HL-60/S4 treated with retinoic acid at 250 ng/mL for 4 days and 3 days (cell line): Measurements from ENCODE around the gene ALKAL2.
"Not testable (repeated sequence)": the region's sequence is repeated elsewhere in the genome, so short reads cannot be mapped to it uniquely, and the experiment has no call there.

ENCODE experiments used
- in situ Hi-C: fragments of 300-500 bp; cut with MboI; formaldehyde crosslinking; loops from 2 replicates; pipeline ENCODE4 v1.7.0; 2022; ENCODE audit warnings: low sequenced_read_pairs

ALKAL2 gene

GRCh38 chr2:287911-288757 lies at the start of gene ALKAL2:
TSS of gene ALKAL2 (minus strand) at chr2:288091. CDS start at chr2:287835, 256 bp downstream.
- in situ Hi-C loops, result no loop called here

- in situ Hi-C loops, result not testable (repeated sequence)
Measured at GRCh38 chr2:336949-337348, 49.1 kb upstream of the ALKAL2 start.

GRCh38 chr2:336360-336759 lies 48.5 kb upstream of the ALKAL2 start:
- in situ Hi-C loops, result no loop called here

GRCh38 chr2:332592-332991 lies 44.7 kb upstream of the ALKAL2 start:
- in situ Hi-C loops, result no loop called here

- in situ Hi-C loops, result no loop called here
Measured at GRCh38 chr2:328761-329160, 40.9 kb upstream of the ALKAL2 start.

GRCh38 chr2:323035-323434 lies 35.1 kb upstream of the ALKAL2 start:
- in situ Hi-C loops, result no loop called here

- in situ Hi-C loops, result no loop called here
Measured at GRCh38 chr2:322326-322725, 34.4 kb upstream of the ALKAL2 start.

- in situ Hi-C loops, result no loop called here
Measured at GRCh38 chr2:320561-320960, 32.7 kb upstream of the ALKAL2 start.

GRCh38 chr2:319059-319600 lies 31.2 kb upstream of the ALKAL2 start:
- in situ Hi-C loops, result no loop called here

GRCh38 chr2:317501-318424 lies 29.9 kb upstream of the ALKAL2 start:
- in situ Hi-C loops, result no loop called here

- in situ Hi-C loops, result no loop called here
Measured at GRCh38 chr2:316381-316780, 28.5 kb upstream of the ALKAL2 start.

- in situ Hi-C loops, result not testable (repeated sequence)
Measured at GRCh38 chr2:315925-316324, 28.0 kb upstream of the ALKAL2 start.

GRCh38 chr2:314561-315336 lies 26.9 kb upstream of the ALKAL2 start:
- in situ Hi-C loops, result no loop called here

- in situ Hi-C loops, result no loop called here
Measured at GRCh38 chr2:313991-314390, 26.1 kb upstream of the ALKAL2 start.

- in situ Hi-C loops, result no loop called here
Measured at GRCh38 chr2:310994-311393, 23.1 kb upstream of the ALKAL2 start.

GRCh38 chr2:309954-310510 lies 22.1 kb upstream of the ALKAL2 start:
- in situ Hi-C loops, result no loop called here

GRCh38 chr2:309148-309953 lies 21.5 kb upstream of the ALKAL2 start:
- in situ Hi-C loops, result no loop called here

GRCh38 chr2:305366-305765 lies 17.5 kb upstream of the ALKAL2 start:
- in situ Hi-C loops, result no loop called here

GRCh38 chr2:296354-296753 lies 8.5 kb upstream of the ALKAL2 start:
- in situ Hi-C loops, result no loop called here

GRCh38 chr2:295090-295489 lies 7.2 kb upstream of the ALKAL2 start:
- in situ Hi-C loops, result no loop called here
